CD4-positive, alpha-beta T cell treated with Interleukin-1 beta for 1 hour (primary cell): ENCODE results near the gene STPG1.

Source experiments
- DNase-seq, 2 donors: peaks; one replicate each; pipeline ENCODE4 v3.0.0-alpha.2; 2020 to 2022

STPG1 gene

GRCh38 chr1:24315391-24315790 is 98.2 kb downstream of the STPG1 start:
- DNase-seq = no peak

- no peak for DNase-seq
Measured at GRCh38 chr1:24311741-24312140, 101.8 kb downstream of the STPG1 start.

- DNase-seq = no peak
Measured at GRCh38 chr1:24311234-24311633, 102.3 kb downstream of the STPG1 start.

- no peak for DNase-seq
Measured at GRCh38 chr1:24309762-24310485, 103.7 kb downstream of the STPG1 start.

GRCh38 chr1:24308365-24309015 is 105.1 kb downstream of the STPG1 start:
- DNase-seq = no peak
